ENCODE results near the gene PIK3CG. TPM values are rescaled to one million over a fixed set of nuclear protein-coding genes. Genes with fewer than 3 reads are reported as not detected.

Gene PIK3CG
- total RNA-seq, 2 donors from 2014 or later: 0.11 TPM; not detected in 1

DNA sequence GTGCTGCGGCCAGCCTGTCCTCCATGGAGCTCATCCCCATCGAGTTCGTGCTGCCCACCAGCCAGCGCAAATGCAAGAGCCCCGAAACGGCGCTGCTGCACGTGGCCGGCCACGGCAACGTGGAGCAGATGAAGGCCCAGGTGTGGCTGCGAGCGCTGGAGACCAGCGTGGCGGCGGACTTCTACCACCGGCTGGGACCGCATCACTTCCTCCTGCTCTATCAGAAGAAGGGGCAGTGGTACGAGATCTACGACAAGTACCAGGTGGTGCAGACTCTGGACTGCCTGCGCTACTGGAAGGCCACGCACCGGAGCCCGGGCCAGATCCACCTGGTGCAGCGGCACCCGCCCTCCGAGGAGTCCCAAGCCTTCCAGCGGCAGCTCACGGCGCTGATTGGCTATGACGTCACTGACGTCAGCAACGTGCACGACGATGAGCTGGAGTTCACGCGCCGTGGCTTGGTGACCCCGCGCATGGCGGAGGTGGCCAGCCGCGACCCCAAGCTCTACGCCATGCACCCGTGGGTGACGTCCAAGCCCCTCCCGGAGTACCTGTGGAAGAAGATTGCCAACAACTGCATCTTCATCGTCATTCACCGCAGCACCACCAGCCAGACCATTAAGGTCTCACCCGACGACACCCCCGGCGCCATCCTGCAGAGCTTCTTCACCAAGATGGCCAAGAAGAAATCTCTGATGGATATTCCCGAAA lies 2.7 kb downstream of the PIK3CG start:
- H3K27me3 ChIP-seq (ENCODE audit: control insufficient read depth, insufficient read depth, low read length, poor library complexity, severe bottlenecking): no peaks in the 10 kb centered on the region
- no peak overlapping the region for H3K4me3 Mint-ChIP-seq
- H3K9me3 ChIP-seq (ENCODE audit: control insufficient read depth, low read length): no peaks in the 10 kb centered on the region
- H3K27ac ChIP-seq (ENCODE audit: low read depth, low read length): no peak overlapping the region
- H3K27me3 Mint-ChIP-seq (ENCODE audit: insufficient read depth): peaks cover 3% of the 10 kb centered on the region
- no peak overlapping the region for H3K9ac ChIP-seq (ENCODE audit: extremely low read depth, low read length, poor library complexity, severe bottlenecking)
- H3K27ac Mint-ChIP-seq: no peak overlapping the region
- peaks cover 20% of the 10 kb centered on the region for H3K4me1 Mint-ChIP-seq
- DNase-seq: no peak
- TF ChIP-seq, protein P1, sequence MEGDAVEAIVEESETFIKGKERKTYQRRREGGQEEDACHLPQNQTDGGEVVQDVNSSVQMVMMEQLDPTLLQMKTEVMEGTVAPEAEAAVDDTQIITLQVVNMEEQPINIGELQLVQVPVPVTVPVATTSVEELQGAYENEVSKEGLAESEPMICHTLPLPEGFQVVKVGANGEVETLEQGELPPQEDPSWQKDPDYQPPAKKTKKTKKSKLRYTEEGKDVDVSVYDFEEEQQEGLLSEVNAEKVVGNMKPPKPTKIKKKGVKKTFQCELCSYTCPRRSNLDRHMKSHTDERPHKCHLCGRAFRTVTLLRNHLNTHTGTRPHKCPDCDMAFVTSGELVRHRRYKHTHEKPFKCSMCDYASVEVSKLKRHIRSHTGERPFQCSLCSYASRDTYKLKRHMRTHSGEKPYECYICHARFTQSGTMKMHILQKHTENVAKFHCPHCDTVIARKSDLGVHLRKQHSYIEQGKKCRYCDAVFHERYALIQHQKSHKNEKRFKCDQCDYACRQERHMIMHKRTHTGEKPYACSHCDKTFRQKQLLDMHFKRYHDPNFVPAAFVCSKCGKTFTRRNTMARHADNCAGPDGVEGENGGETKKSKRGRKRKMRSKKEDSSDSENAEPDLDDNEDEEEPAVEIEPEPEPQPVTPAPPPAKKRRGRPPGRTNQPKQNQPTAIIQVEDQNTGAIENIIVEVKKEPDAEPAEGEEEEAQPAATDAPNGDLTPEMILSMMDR (conservative IDR thresholded peaks at IDR 0.05): no peak
- 93 to 96% methylated on average over 42 to 54 of the region's 54 CpGs for WGBS, 2 experiments (ENCODE audit: insufficient coverage in 1 of 2, insufficient read length in 1 of 2)
- H3K4me3 ChIP-seq (ENCODE audit: low read length): no peak overlapping the region
- H3K9me3 Mint-ChIP-seq: peaks cover 3% of the 10 kb centered on the region
- no peaks in the 10 kb centered on the region for H3K36me3 ChIP-seq (ENCODE audit: control insufficient read depth, insufficient read depth, low read length)
- peaks cover 4% of the 10 kb centered on the region for H3K4me1 ChIP-seq (ENCODE audit: control insufficient read depth, insufficient read depth, low read length)
- no peaks in the 10 kb centered on the region for H3K36me3 Mint-ChIP-seq (ENCODE audit: low read depth)

DNA sequence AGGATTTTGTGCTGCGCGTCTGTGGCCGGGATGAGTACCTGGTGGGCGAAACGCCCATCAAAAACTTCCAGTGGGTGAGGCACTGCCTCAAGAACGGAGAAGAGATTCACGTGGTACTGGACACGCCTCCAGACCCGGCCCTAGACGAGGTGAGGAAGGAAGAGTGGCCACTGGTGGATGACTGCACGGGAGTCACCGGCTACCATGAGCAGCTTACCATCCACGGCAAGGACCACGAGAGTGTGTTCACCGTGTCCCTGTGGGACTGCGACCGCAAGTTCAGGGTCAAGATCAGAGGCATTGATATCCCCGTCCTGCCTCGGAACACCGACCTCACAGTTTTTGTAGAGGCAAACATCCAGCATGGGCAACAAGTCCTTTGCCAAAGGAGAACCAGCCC lies 3.3 kb downstream of the PIK3CG start:
- no peak for DNase-seq
- Histone ChIP-seq H3K9ac (ENCODE audit: extremely low read depth, low read length, poor library complexity, severe bottlenecking) (no peak overlapping the region), H3K9me3 (ENCODE audit: control insufficient read depth, low read length) (no peaks in the 10 kb centered on the region), H3K4me3 (ENCODE audit: low read length) (no peak overlapping the region), H3K4me1 (ENCODE audit: control insufficient read depth, insufficient read depth, low read length) (peaks cover 4% of the 10 kb centered on the region), H3K27me3 (ENCODE audit: control insufficient read depth, insufficient read depth, low read length, poor library complexity, severe bottlenecking) (no peaks in the 10 kb centered on the region), H3K36me3 (ENCODE audit: control insufficient read depth, insufficient read depth, low read length) (no peaks in the 10 kb centered on the region), H3K27ac (ENCODE audit: low read depth, low read length) (no peak overlapping the region)
- H3K27me3 Mint-ChIP-seq (ENCODE audit: insufficient read depth): peaks cover 3% of the 10 kb centered on the region
- peaks cover 20% of the 10 kb centered on the region for H3K4me1 Mint-ChIP-seq
- no peak overlapping the region for H3K27ac Mint-ChIP-seq
- H3K9me3 Mint-ChIP-seq: peaks cover 3% of the 10 kb centered on the region
- H3K36me3 Mint-ChIP-seq (ENCODE audit: low read depth): no peaks in the 10 kb centered on the region
- TF ChIP-seq, protein P1 (conservative IDR thresholded peaks at IDR 0.05): no peak
- H3K4me3 Mint-ChIP-seq: no peak overlapping the region
- WGBS, 2 experiments (ENCODE audit: insufficient coverage in 1 of 2, insufficient read length in 1 of 2): 95 to 96% methylated on average over 13 to 20 of the region's 20 CpGs

DNA sequence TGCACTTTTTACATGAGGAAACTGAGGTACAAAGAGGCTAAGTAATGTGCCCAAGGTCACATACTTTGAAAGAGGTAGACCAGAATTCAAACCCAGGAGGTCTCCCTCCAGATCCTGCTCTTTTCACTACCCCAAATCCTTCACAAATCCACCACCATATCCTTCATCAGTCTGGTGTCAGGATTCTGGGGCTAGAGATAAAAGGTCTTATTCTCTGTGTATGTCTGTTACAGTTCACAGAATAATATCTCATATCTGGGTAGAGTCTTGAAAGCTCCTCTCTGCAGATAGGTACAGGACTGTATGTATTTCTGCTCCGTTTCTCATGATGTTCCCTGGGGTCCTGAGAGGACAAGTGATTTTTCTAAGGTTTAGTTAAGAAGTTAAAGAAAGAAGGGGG lies 4.9 kb downstream of the PIK3CG start:
- 74% methylated on average over 1 of the region's 1 CpG; no CpG with 5 or more reads in 1 of the 2 experiments for WGBS, 2 experiments (ENCODE audit: insufficient coverage in 1 of 2, insufficient read length in 1 of 2)
- H3K4me3 ChIP-seq (ENCODE audit: low read length): no peak overlapping the region

More for the DNA sequence above, 4.9 kb downstream of the PIK3CG start:
- no peak overlapping the region for H3K9ac ChIP-seq (ENCODE audit: extremely low read depth, low read length, poor library complexity, severe bottlenecking)
- Mint-ChIP-seq H3K4me3 (no peak overlapping the region), H3K4me1 (peaks cover 17% of the 10 kb centered on the region), H3K36me3 (ENCODE audit: low read depth) (no peaks in the 10 kb centered on the region), H3K9me3 (peaks cover 3% of the 10 kb centered on the region), H3K27me3 (ENCODE audit: insufficient read depth) (peaks cover 3% of the 10 kb centered on the region), H3K27ac (no peak overlapping the region)
- no peaks in the 10 kb centered on the region for H3K9me3 ChIP-seq (ENCODE audit: control insufficient read depth, low read length)
- peaks cover 4% of the 10 kb centered on the region for H3K4me1 ChIP-seq (ENCODE audit: control insufficient read depth, insufficient read depth, low read length)
- TF ChIP-seq, protein P1 (conservative IDR thresholded peaks at IDR 0.05): no peak
- H3K27ac ChIP-seq (ENCODE audit: low read depth, low read length): no peak overlapping the region
- DNase-seq: no peak
- H3K36me3 ChIP-seq (ENCODE audit: control insufficient read depth, insufficient read depth, low read length): no peaks in the 10 kb centered on the region
- no peaks in the 10 kb centered on the region for H3K27me3 ChIP-seq (ENCODE audit: control insufficient read depth, insufficient read depth, low read length, poor library complexity, severe bottlenecking)

Measured in endodermal cell (in vitro differentiated cells).